ENCODE results near the gene OGT.
A peak's percentile ranks its signal among the peaks of the same experiment; 100 is the strongest.
"Not testable (repeated sequence)": the region's sequence is repeated elsewhere in the genome, so short reads cannot be mapped to it uniquely, and the experiment has no call there.

The OGT gene

GRCh38 chrX:71532753-71533425, at the start of gene OGT:
OGT (plus strand) TSS chrX:71533104; CDS start chrX:71533300, 196 bp downstream.
- peak; percentile 77 for DNase-seq (ENCODE audit: low spot score)

GRCh38 chrX:71487814-71488213, 45.1 kb upstream of the OGT start:
- no peak for DNase-seq (ENCODE audit: low spot score)

DNA sequence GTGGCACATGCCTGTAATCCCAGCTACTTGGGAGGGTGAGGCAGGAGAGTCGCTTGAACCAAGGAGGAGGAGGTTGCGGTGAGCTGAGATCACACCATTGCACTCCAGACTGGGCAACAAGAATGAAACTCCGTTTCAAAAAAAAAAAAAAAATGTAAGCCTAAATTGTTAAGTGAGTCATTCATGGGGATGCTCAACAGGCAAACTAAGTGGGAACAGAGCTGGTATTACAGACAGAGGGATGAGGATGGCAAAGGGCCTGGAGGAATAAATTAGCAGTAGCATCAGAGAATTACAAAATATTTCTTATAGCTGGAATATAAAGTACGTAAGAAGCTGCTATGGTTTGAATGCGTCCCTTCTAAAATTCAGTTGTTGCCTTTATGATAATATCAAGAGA, 43.4 kb upstream of the OGT start:
- DNase-seq (ENCODE audit: low spot score), result no peak

DNA sequence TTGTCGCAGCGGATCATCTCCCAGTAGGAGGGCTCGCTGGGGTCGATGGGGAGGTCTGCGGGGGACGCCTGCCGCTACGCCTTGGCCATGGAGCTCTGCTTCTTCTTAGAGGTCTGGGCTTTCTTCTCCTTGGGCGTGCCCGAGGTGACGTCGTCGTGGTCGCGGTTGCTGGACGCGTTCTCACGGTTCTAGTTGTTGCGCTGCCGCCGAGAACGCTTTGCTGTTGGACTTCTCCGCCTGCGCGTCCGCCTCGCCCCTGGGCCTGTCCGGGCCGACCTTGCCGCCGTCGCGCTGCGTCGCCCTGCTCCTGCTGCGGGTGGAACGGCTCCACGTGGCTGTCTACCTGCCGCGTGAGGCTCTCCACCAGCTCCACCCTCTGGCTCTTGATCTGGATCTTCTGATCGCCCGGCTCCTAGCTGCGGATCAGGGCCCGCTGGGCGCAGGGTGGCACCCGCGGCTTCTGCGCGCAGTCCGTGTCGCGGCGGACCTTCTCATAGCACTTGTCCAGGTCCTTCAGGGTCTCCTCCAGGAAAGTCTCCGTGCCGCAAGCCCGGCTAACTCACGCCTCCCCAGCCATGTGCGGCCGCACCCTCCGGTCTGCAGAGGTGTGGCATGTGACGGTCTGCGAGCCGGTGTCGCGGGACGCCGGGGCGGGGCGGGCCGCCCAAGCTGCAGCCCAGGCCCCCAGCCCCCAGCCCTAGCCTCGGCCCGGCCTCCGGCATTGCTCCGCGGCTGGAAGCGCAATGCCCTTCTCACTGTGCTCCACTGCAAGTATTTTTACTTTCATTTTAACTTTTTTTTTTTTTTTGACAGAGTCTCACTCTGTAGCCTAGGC, 40.5 kb upstream of the OGT start:
- DNase-seq (ENCODE audit: low spot score), result peak; percentile 30

DNA sequence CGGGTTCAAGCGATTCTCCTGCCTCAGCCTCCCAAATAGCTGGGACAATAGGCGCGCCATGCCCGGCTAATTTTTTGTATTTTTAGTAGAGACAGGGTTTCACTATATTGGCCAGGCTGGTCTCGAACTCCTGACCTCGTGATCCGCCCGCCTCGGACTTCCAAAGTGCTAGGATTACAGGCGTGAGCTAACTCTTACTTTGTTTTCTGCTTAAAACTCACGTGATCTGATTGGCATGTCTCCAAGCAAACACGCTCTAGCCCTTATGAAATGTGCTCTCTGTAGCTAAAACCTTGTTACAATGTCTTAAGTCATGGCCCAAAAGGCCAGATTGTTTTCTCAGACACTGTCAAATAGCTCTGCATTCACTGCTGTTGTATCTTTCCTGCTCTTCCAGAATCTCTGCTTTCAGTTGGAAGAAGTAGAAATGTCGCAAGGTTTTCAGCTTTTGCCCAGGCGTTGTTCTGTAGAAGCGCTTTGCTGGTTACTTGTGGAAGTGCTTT, 39.7 kb upstream of the OGT start:
- no peak for DNase-seq (ENCODE audit: low spot score)

DNA sequence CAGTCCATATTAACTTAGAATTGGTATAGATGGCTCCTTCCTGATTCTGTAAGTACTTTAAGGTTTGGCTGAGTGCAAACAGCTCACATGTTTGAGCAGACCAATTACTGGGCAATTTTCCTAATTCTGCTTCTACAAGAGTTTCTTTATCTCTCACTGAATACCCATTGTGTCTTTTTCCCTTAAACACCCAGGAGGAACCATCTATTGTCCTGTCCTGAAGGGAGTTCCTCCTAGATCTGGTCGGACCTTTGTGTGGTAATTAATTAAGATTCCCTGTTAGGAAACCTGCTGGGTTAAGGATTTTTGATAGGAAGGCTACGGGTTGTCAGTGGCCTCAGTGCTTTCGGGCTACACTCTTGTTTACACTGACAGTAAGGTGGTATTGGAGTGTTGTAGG, 36.9 kb upstream of the OGT start:
- not testable (repeated sequence) for DNase-seq (ENCODE audit: low spot score)

DNA sequence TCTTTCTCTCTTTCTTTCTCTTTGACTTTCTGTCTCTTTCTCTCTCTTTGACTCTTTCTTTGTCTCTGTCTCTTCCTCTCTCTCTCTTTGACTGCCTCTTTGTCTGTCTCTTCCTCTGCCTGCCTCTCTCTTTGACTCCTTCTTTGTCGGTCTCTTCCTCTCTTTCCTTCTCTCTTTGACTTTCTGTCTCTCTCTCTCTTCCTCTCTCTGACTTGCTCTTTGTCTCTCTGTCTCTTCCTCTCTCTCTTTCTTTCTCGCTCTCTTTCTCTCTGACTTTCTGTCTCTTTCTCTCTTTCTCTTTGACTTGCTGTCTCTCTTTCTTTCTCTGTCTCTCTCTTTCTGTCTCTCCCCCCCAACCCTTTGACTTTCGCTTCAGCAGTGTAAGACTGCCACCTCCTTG, 36.4 kb upstream of the OGT start:
- no peak for DNase-seq (ENCODE audit: low spot score)

DNA sequence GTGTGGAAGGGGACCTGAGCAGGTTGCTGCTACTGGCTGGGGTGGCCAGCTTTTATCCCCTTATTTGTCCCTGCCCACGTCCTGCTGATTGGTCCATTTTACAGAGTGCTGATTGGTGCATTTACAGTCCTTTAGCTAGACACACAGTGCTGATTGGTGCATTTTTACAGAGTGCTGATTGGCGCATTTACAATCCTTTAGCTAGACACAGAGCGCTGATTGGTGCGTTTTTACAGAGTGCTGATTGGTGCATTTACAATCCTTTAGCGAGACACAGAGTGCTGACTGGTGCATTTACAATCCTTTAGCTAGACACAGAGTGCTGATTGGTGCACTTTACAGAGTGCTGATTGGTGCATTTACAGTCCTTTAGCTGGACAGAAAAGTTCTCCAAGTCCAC, 30.8 kb upstream of the OGT start:
- DNase-seq (ENCODE audit: low spot score), result not testable (repeated sequence)

- DNase-seq (ENCODE audit: low spot score), result no peak
Observed at GRCh38 chrX:71504346-71504745, 28.6 kb upstream of the OGT start.

GRCh38 chrX:71509289-71509688, 23.6 kb upstream of the OGT start:
- DNase-seq (ENCODE audit: low spot score), result no peak

- no peak for DNase-seq (ENCODE audit: low spot score)
Observed at GRCh38 chrX:71510161-71510560, 22.7 kb upstream of the OGT start.

DNA sequence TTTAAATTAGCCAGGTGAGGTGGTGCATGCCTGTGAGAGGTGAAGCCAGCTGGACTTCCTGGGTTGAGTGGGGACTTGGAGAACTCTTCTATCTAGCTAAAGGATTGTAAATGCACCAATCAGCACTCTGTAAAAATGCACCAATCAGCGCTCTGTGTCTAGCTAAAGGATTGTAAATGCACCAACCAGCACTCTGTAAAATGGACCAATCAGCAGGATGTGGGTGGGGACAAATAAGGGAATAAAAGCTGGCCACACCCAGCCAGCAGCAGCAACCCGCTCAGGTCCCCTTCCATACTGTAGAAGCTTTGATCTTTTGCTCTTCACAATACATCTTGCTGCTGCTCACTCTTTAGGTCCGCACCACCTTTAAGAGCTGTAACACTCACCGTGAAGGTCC, 19.2 kb upstream of the OGT start:
- DNase-seq (ENCODE audit: low spot score), result not testable (repeated sequence)

DNA sequence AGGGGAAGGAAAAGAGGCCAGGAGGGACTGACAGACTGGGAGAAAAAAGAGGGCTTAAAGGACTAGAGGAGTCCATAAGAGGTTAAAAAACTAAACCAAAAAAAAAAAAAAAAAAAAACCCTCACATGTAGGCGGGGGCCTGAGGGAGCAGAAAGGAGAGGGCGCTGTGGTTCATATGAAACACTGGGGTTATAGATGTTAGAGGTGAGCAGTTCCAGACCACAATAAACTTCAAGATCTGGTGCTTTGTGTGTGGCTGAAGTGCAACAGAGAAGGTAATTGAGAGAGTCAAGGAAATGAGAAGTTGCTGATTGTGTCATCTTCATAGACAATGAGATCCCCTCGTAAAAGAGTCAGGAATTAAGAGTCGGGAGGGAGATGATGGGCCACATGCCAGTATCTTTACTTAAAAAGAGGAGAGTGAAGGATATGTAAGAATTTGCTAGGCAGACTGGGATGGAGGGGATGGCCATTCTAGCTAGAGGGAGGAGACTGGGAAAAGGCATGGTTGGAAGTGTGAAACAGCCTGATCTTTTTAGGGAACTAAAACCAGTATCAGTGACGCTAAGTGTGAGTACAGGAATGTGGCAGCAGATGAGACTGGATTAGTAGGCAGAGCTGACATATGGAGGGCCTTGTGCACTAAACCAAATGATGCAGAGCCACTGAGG, 18.4 kb upstream of the OGT start:
- no peak for DNase-seq (ENCODE audit: low spot score)

DNA sequence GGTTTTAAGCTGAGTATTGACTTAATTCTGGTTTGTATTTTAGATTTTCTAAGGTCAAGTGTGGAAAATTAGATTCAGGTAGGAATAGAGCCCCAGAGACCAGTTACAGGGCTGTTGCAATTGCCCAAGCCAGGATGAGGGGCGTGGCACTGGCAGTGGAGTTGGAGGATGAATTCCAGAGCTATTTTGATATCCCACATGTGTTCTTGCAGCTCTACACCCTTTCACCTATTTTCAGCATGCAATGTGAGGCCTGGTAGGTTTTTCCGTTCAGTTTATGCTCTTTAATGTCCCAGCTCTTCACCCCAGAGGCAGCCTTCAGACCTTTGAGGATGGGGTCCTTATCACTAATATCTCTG, 17.9 kb upstream of the OGT start:
- DNase-seq (ENCODE audit: low spot score), result no peak

DNA sequence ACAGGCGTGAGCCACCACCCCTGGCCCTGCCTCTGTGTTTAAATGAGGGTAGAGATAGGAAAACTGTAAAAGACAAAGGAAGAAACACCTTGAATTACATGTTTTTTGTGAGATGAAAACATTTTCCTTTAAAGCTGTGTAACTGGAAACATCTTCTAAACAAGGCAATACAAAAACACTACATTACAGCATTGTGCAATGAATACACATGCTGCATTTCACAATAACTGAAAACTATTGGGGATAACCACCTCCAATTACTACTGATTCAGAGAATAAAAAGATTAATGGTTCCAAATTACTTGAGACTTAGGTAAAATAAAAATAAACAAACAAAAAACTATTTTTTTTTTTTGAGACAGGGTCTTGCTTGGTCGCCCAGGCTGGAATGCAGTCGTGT, 7.6 kb upstream of the OGT start:
- DNase-seq (ENCODE audit: low spot score), result no peak

GRCh38 chrX:71532078-71532752, 689 bp upstream of the OGT start:
- no peak for DNase-seq (ENCODE audit: low spot score)

DNA sequence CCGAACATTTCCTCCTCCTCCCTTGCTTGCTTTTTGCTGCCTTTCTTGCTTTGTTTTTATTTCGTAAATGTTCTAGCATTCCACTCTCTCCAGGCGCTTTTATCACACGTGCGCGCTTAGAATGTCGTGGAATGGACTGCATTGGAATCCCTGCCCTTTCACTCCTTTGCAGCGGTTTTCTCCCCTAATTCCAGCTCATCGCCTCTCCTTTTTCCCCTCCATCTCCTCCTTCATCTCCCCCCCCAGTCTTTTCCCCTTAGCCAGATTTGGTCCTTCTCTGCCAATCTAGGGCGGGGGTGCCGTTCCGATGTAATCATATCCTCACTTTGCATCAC, 579 bp downstream of the OGT start:
- DNase-seq (ENCODE audit: low spot score), result no peak

- DNase-seq (ENCODE audit: low spot score), result no peak
Observed at GRCh38 chrX:71533851-71534561, 1.1 kb downstream of the OGT start.

GRCh38 chrX:71534773-71535544, 2.1 kb downstream of the OGT start:
- no peak for DNase-seq (ENCODE audit: low spot score)

GRCh38 chrX:71536285-71536684, 3.4 kb downstream of the OGT start:
- no peak for DNase-seq (ENCODE audit: low spot score)

DNA sequence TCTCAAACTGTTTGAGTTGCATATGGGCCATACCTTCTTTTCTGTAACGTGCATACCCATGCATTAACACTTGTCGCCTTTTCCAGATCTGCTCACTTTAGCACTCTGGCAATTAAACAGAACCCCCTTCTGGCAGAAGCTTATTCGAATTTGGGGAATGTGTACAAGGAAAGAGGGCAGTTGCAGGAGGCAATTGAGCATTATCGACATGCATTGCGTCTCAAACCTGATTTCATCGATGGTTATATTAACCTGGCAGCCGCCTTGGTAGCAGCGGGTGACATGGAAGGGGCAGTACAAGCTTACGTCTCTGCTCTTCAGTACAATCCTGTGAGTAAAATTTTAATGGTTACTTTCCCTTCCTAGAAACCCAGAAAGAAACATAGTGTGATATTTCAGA, 4.8 kb downstream of the OGT start:
- no peak for DNase-seq (ENCODE audit: low spot score)

All from hepatic stellate cell (primary cell).